ENCODE data around the gene USP37. TPM values are rescaled to one million over a fixed set of nuclear protein-coding genes. Genes with fewer than 3 reads are reported as not detected.
A peak's percentile ranks its signal among the peaks of the same experiment; 100 is the strongest.

The USP37 gene
- polyA plus RNA-seq, 3 donors, result 2.7 to 4.9 (median 2.7) TPM

- Histone ChIP-seq H3K36me3 (replicated peaks in 1 of 2; ENCODE audit: control insufficient read depth in 1 of 2, insufficient read depth in 2 of 2, low read length in 2 of 2) (no peaks in the 10 kb centered on the region), H3K9ac (ENCODE audit: insufficient read depth, low read length, poor library complexity, severe bottlenecking) (no peak overlapping the region), H3K9me3 (replicated peaks in 1 of 2; ENCODE audit: control insufficient read depth in 1 of 2, insufficient read depth in 1 of 2, low read length in 2 of 2) (no peaks in the 10 kb centered on the region), H3K27me3 (ENCODE audit: control insufficient read depth in 2 of 2, insufficient read depth in 2 of 2, low read length in 2 of 2) (peaks cover 0 to 2% of the 10 kb centered on the region in 2 donors), H3K4me1 (ENCODE audit: control insufficient read depth in 1 of 2, insufficient read depth in 2 of 2, low read length in 2 of 2) (no peaks in the 10 kb centered on the region), H3K4me2 (replicated peaks; ENCODE audit: extremely low read depth, low read length, poor library complexity, severe bottlenecking) (no peak overlapping the region), H4K20me1 (ENCODE audit: insufficient read depth, low read length) (no peaks in the 10 kb centered on the region), H3K27ac (ENCODE audit: low read depth in 1 of 2, low read length in 2 of 2) (no peak overlapping the region), H2AFZ (ENCODE audit: insufficient read depth, low read depth, low read length, poor library complexity, severe bottlenecking) (no peak overlapping the region), H3K4me3 (replicated peaks in 1 of 3; ENCODE audit: low read depth in 2 of 3, low read length in 3 of 3) (no peak overlapping the region), H3K79me2 (ENCODE audit: insufficient read depth, low read length) (no peaks in the 10 kb centered on the region)
- no peak overlapping the region for H3K4me3 Mint-ChIP-seq
- peaks cover 0 to 2% (median 0%) of the 10 kb centered on the region in 7 donors for H3K9me3 Mint-ChIP-seq
- no peaks in the 10 kb centered on the region for H3K36me3 Mint-ChIP-seq
- no peak overlapping the region for H3K27ac Mint-ChIP-seq
- no peak for TF ChIP-seq CTCF (IDR thresholded peaks at IDR 0.05)
- H3K27me3 Mint-ChIP-seq (ENCODE audit: low read depth in 3 of 3), result peaks cover 1 to 5% (median 4%) of the 10 kb centered on the region in 3 donors
- WGBS (ENCODE audit: insufficient coverage), result 90% methylated on average over 2 of the region's 2 CpGs
- no peak for DNase-seq
- H3K4me1 Mint-ChIP-seq, result no peaks in the 10 kb centered on the region
- intact Hi-C loops (cut with micrococcal nuclease), result no loop called here
Observed at GRCh38 chr2:218605432-218605831, 37.3 kb upstream of the USP37 start.

- H3K4me3 ChIP-seq (replicated peaks in 1 of 3; ENCODE audit: low read depth in 2 of 3, low read length in 3 of 3), result no peak overlapping the region
- peaks cover 5% of the 10 kb centered on the region for H3K79me2 ChIP-seq (ENCODE audit: insufficient read depth, low read length)
- Mint-ChIP-seq H3K27ac (peak overlapping the region in 1 of 7 donors; percentile 45), H3K4me1 (no peaks in the 10 kb centered on the region), H3K4me3 (no peak overlapping the region), H3K36me3 (peaks cover 77 to 93% of the 10 kb centered on the region in 2 donors), H3K9me3 (no peaks in the 10 kb centered on the region), H3K27me3 (ENCODE audit: low read depth in 3 of 3) (no peaks in the 10 kb centered on the region)
- no peak for TF ChIP-seq CTCF (IDR thresholded peaks at IDR 0.05)
- intact Hi-C loops (cut with micrococcal nuclease), result no loop called here
- no peak overlapping the region for H2AFZ ChIP-seq (ENCODE audit: insufficient read depth, low read depth, low read length, poor library complexity, severe bottlenecking)
- DNase-seq, result no peak
- no peaks in the 10 kb centered on the region for H3K9me3 ChIP-seq (replicated peaks in 1 of 2; ENCODE audit: control insufficient read depth in 1 of 2, insufficient read depth in 1 of 2, low read length in 2 of 2)
- H3K4me1 ChIP-seq (ENCODE audit: control insufficient read depth in 1 of 2, insufficient read depth in 2 of 2, low read length in 2 of 2), result no peaks in the 10 kb centered on the region
- no peak overlapping the region for H3K9ac ChIP-seq (ENCODE audit: insufficient read depth, low read length, poor library complexity, severe bottlenecking)
- no peak overlapping the region for H3K27ac ChIP-seq (ENCODE audit: low read depth in 1 of 2, low read length in 2 of 2)
- H3K36me3 ChIP-seq (replicated peaks in 1 of 2; ENCODE audit: control insufficient read depth in 1 of 2, insufficient read depth in 2 of 2, low read length in 2 of 2), result peaks cover 82 to 99% of the 10 kb centered on the region in 2 donors
- H3K4me2 ChIP-seq (replicated peaks; ENCODE audit: extremely low read depth, low read length, poor library complexity, severe bottlenecking), result no peak overlapping the region
- H3K27me3 ChIP-seq (ENCODE audit: control insufficient read depth in 2 of 2, insufficient read depth in 2 of 2, low read length in 2 of 2), result no peaks in the 10 kb centered on the region
- H4K20me1 ChIP-seq (ENCODE audit: insufficient read depth, low read length), result peaks cover 5% of the 10 kb centered on the region
- WGBS (ENCODE audit: insufficient coverage), result no CpG with 5 or more reads among the region's 1 CpG
Observed at GRCh38 chr2:218585541-218585940, 17.4 kb upstream of the USP37 start.
